HuH-7.5 (cell line): ENCODE measurements around the gene SSR2.
A peak's percentile ranks its signal among the peaks of the same experiment; 100 is the strongest.
"Not testable (repeated sequence)": the region's sequence is repeated elsewhere in the genome, so short reads cannot be mapped to it uniquely, and the experiment has no call there.

Source experiments
- DNase-seq: peaks from one replicate; pipeline ENCODE4 v3.0.0; 2011; ENCODE audit warnings: low spot score

SSR2 gene

DNA sequence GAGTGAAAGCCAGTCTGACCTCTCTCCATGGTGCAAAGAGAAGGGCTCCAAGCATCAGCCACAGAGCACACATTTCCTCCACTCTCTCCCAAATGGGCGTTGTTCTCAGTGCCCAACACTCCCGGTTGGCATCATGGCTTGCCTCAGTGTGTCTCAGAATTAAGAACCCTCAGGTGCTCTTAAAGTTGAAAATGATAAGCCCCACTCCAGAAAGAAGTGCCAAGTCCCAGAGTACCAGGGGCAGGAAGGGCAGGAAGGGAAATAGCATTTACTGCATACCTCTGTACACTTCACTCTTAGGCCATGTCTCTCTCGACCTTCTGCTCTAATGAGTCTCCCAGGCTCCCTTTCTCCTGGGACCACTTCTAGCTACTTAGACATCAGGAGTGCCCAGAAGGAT is 27.2 kb downstream of the SSR2 start:
- DNase-seq = no peak

DNA sequence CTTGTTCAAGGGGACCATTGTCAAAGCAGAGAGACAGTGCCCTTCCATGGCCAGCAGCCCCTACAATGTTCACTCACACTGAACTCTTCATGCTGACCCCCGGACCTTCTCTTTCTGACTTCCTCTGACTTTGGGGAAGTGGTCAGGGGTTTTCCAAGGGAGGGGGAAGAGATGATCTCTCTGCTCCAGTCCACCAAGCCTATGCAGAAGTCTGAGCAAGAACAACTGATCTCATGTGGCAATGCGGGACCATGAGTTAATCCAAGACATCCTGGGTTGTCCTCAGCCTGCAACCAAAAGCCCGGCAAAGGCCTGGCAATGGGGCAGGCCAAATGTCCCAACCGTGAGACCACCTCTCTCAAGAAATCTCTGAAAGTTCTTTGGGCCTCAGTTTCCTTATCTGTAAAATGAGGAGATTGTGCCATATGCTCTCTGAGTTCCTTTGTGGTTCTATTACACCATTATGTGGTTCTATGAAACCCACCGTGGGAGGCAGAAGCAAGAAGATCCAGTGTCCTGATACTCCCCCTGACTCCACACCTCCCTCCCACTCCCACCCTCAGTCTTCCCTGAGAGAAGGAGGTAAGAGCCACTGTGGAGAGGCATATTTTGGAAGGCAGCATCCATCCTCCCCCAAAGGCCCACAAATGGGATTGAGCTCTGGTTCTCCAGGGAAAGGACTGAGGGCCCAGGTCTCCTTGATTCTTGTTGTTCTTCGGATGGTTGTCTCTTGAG is 30.6 kb downstream of the SSR2 start:
- no peak for DNase-seq

DNA sequence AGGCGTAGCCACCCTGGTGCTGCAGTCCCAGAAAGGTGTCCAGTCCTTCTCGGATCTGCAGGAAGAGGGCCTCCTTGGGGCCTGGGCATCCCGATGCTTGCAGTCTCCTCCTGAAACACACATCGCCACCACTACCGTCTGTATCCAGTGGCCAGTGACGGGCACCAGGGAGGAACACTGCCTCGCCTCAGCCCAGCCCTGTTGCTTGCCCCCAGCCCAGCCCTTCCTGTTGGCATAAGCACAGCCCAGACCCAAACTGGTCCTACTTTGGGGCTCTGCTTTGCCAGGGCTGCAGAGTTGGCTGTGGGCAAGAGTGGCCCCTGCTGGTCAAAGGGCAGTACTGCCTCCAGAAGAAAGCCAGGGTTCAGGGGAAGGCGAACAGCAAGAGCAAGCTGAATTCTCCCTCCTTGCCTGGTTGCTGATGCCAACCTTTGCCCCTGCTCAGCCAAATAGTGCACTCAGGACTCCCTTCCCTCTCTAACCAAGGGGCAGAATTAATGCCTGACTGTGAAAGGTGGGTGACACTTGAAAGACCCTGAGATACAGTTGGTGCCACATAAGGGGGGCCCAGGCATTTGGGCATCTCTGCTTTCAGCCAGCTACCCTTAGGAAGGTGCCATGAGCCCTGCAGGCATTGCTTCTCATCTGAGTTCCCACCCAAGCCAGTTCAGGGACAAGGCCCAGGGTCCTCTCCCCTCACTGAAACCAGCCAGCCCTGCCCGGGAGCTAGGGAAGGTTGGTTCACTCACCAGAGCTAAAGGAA is 31.3 kb downstream of the SSR2 start:
- DNase-seq = peak; percentile 67

DNA sequence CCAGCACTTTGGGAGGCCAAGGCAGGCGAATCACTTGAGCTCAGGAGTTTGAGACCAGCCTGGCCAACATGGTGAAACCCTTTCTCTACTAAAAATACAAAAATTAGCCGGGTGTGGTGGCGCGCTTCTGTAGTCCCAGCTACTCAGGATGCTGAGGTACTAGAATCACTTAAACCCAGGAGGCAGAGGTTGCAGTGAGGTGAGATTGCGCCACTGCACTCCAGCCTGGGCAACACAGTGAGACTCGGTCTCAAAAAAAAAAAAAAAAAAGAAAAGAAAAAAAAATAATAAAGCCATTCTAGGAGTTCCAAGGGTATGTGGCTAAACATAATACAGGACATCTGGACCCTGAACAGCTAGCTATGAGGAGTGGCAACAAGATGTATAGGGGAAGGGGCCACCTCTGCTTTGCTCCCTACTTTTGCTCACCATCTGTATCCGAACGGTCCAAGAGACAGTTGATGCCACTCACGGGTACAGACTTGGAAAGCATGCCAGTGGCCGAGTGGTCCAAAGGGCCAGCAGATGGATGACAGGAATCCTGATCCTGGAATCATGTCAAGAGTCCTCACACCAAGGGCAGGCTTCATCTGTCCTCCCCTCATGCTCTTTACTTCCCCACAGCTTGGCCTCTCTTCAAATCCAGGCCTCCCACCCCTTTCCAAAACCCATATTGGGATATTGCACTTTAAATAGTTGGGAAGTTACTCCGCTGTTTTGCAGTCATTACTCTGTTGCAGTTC is 35.7 kb downstream of the SSR2 start:
- not testable (repeated sequence) for DNase-seq

DNA sequence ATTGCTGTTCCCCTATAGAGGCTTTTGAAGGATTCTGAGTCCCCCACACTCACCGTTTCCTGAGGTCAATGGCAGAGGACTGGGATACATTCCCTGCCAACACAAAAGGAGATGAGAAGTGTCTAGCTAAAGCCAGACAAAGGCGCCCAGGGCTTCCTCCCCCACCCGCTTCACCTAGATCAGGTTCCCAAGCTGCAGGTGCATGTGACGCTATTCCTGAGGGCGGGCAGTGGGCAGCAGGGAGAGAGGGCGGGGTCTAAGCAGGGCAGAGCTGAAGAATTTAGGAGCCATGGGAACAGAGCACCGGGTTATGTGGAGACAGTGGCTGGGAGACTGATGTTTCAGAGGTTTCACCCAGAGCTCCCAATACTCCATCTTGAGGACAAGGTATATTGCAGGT is 36.4 kb downstream of the SSR2 start:
- DNase-seq = no peak

DNA sequence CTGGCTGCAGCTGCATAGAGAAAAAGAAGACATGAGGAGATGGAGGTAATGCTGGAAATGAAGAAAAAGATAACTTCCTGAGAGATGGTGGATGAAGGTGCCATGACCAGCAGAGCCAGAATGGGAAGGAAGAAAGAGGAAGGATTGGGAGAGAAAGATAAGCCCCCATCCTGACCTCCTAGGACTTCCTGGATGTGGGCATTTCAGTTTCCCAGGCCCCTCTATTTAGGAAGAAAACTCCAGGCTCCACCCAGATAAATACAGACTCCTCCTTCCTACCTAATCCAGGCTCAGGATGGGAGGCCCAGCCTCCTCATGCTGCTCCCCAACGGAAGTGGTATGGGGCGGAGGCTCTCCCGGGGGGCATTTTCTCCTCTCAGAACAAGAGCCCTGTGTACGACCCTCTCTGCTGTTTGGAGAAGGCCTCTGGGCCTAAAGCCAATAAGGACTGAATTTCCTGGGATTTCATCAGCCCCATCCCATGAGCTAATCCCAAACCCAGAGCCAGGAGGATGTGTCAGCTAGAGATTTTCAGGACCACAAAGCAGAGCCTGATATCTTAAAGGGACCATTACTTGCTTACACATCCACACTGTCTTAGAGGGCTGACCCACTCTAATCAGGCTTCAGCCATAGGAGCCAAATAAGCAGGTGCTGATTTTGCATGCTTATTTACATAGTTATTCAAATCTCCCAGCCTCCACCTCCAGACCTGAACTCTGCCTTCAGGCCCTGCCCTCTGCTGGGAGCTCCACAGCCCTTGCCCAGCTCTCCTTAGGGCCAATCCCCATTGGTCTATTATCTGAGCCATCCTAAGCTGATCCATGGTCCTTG is 37.3 kb downstream of the SSR2 start:
- DNase-seq = no peak

DNA sequence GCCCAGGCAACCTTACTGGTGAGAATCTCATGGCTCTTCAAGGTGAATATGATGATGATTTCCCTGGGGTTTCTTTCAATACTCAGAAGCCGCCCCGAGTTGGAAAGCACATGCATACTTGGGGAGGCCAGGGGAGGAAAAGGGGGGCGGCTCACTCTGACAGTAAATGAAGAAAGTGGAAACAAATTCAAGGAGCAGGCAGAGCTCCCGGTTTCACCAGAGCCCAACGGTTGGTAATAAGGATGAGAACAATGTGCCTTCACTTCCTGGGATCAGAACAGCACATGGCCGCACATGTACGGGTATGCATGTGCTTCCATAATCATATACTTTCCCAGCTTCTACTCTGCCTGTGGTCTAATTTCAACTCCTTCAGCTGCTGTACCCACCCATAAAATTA is 38.6 kb downstream of the SSR2 start:
- no peak for DNase-seq

DNA sequence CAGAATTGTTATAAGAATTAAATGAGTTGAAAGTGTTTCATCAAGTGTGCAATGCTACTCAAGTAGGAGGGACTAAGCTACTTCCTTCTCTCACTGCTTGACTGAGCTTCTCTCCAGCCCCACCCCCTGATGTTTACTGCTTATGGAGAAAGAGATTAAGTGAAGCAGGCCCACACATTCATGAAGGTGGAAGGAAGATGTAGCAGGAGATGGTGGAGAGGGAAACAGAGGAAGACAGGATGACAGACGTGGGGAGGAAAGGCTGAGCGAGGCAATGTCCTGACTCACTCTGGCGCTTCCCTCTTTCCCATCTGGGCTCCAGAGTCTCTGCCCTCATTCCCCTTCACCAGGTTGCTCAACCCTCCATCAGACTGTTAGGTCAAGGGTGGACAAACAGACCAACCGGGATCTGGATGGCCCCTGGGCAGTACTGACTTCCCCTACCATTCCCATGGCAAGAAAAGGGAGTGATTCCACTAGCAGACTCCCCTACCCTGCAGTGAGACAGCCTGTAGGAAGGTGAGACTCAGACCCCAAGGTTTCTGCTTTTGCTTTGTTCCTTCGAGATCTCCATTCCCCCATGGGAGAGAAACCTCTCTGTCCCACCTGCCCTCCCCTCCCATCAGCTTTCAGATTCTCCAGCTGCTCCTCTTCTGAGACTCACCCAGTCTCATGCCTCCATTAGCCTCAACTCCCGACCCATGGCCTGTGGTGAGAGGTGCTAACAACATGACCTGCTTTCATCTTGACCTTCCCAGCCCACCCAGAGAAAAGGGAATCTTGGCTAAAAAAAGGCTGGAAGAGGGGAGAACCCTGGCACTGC is 39.3 kb downstream of the SSR2 start:
- DNase-seq = peak; percentile 68

DNA sequence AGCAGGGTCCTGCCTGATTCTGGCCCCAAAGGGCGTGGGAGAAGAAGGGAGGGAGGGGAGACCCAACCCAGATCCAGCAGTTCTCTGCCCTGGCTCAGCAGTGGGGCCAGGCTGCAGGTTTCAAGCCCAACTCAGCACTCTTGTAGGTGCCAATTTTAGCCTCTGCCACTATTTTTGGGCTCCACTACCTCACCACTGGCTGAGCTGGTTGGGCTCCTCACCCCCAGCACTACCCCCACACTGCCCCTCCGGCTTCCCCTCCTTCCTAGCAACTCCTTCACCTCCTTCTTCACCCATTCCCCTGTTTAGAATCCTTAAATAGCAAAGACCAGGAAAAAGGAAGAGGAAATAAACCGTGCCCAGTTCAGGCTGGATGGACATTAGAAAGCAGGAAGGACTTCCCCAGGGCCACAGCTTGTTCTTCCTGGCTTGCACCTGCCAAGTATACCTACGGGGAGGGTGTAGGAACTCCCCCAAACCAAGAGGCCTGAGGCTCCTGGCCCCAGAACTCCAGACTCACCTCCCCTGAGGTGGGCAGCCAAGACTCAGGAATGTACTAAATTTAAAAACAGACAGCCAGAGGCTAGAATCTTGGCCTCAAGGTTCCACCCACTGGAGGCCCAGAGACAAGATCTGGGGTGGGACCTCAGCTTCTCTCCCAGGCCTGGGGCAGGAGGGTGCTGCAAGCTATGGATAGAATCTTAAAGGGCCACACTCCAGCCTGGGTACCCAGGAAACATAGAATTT is 41.0 kb downstream of the SSR2 start:
- DNase-seq = no peak

DNA sequence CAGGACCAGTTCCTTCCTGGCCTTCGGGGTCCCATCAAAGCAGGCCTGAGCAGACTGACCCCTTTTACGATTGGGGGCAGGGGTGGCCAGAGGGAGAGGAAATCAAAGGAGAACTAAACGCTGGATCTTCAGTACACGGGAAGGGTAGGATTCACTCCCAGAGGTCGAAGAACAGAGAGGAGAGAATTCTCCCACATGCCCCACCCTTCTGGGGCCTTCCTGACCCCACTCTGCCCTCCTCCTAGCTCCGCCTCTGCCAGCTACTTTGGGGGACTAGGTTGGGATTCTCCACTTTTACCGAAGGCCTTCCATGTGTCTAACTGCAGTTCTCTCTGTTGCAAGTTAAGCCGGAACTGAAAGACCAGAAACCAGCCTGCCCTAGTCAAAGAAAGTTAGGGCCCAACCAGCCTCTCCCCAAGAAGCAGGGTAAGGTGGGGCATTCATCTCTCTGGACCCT is 41.8 kb downstream of the SSR2 start:
- no peak for DNase-seq

DNA sequence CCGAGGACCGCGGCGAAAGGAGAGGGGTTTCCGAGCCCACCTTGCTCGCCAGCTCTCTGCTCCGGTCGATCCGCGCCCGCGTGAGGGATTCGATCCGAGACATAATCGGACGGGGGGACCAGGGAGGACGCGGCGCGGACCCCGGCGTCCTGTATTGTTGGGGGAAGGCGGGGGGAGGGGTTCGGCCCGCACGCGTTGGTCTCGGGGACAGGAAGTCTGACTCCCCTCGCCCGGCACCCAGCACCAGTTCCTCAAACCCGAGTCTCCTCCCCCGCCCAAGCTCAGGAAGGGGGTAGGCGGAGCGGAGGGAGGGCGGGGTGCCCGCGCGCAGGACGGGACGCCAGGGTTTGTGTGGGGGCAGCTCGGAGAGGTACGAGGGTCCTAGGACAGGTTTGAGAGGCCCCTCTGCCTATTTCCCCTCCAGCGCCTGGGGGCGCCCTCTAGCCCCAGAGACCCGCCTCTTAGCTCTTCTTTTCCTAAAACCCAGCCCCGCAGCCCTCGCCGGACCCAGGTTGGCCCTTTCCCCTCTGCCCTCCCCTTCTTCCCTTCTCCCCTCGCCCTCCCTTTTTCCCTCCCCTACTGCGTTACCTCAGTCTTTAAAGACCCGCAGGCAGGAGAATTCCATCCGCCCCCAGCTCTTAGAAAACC is 42.3 kb downstream of the SSR2 start, which contains the start of gene ARHGEF2:
ARHGEF2 (minus strand) TSS at position 223 of the 648 bp plus-strand sequence; CDS start at position 103, 120 bp downstream.
- peak; percentile 83 for DNase-seq

DNA sequence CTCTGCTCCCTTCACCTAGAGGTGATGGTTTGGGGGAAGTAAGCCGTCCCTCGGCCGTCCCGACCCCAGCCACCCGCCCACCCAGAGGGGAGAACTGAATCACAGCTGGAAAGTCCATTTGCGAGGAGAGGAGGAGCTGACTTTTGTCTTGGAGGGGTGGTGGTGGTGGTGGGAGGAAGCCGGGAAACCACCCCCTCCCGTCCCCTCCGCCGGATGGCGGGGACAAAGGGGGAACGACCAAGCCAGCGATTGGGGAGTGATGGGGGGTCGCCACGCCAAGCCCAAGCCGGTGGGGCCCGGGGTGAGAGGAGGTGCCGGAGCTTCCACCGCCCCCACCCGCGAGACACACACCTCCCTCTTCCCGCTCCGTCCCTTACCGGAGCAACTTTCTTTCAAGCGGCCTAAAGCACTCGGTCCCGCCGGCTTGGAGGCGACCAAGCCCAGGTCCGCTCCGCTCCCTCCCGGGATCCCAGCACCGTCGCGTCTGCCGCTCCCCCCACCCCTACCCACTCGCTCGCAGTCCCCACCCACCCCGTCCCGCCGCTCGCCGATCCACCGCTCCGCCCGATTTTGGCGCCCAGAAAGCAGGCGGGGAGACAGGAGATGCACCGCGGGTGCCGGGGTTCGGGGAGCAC is 42.9 kb downstream of the SSR2 start:
- DNase-seq = peak; percentile 72

DNA sequence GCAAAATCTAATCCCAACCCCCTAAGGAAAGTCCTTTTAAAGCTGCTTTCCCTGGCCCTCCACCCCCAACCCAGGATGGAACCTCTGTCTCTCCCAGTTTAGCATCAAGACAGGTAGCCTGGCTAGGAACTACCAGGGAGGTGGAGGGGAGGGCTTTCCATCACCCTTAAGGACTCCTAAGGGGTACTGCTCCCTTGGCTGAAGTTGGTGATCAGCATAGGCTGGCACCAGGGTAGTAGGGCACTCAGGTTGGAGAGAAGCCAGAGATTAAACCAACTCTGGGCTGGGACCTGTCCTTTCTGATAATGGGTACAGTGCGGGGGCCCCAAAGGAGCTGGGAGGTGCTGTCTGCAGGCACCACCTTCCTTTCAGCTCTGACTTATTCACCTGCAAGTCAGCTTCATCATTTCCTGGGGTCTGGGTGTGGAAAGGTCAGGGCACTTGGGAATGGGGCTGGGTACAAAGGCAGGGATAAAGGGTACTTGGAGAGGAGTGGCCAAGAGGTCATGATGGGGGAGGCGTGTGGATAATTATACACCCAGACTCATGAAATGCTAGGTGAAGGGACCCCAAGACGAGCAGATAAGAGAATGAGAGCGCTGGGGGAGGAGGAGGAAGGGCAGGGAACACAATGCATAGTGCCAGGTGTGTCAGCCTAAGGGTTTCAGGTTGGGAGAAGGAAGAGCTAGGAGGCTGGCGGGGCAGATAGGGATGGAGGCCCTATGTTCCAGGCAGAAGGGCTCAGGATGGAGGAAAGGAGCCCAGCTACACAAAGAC is 43.6 kb downstream of the SSR2 start:
- no peak for DNase-seq

DNA sequence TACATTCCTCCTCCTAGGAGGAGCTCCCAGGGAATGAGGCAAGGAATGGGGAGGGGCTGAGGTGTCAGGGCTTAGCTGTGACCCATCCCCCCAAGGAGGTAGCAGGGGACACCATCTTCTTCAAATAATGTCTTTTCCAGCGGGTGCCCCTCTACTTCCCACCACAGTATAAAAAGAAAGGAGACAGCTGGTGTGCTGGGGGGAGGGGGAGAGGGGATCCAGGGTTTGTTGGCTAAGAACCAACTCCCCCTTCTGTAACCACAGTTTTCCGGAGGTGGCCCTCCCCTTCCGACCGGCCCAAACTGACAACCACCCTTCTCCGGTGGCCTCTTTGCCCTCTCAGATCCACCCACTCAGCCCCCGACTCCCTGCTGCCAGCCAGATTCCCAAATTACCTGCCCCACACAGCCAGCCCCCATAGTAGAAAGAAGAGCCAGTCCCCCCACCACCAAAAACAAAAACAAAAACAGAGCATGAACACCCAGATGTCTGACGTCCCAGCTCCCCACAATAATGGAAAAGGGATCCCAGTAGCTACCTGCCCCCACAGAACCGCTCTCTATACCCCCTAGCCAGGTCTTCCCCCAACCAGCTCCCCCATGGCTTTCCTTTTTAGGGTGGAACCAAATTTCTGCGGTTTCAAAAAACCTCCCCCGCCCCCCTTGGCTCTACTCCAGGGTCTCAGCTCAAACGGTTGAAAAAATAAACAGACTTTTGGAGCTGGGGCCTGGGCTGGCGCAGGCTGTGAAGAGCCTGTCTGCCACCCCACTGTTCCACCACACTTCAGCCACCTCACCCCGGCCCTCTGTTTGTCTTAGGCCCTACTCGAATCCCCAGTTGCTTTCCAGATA is 44.5 kb downstream of the SSR2 start:
- DNase-seq = no peak

DNA sequence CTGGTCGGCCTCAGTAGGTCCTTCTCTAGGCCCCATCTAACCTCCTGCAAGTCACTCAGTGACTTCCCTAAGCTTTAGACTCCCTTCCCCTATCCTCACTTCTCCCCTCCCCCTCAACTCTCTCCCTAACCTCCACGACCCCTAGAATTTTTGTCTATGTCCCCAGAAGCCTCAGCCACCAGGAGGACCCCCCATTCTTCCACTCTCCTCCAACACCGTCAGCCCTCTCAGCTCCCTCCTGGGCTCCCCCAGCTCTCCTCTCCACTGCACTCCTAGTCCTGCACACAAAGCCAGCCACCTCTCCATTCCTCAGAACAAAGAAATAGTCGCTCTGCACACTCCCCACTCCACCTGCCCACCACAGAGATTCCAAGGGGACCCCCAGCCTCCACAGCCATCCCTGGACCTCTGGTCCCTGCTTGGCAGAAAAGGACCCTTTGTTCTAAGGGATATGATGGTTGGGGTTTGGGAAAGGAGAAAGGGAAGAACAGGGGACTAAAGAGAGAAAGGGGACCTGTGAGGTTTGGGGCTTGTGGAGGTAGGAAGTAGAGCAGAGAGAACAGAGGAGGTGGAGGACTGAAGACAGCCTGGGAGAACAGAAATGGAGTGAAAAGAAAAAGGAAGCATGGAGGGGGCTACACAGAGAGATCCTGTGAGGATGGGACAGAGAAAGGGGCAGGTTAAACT is 45.2 kb downstream of the SSR2 start:
- no peak for DNase-seq

DNA sequence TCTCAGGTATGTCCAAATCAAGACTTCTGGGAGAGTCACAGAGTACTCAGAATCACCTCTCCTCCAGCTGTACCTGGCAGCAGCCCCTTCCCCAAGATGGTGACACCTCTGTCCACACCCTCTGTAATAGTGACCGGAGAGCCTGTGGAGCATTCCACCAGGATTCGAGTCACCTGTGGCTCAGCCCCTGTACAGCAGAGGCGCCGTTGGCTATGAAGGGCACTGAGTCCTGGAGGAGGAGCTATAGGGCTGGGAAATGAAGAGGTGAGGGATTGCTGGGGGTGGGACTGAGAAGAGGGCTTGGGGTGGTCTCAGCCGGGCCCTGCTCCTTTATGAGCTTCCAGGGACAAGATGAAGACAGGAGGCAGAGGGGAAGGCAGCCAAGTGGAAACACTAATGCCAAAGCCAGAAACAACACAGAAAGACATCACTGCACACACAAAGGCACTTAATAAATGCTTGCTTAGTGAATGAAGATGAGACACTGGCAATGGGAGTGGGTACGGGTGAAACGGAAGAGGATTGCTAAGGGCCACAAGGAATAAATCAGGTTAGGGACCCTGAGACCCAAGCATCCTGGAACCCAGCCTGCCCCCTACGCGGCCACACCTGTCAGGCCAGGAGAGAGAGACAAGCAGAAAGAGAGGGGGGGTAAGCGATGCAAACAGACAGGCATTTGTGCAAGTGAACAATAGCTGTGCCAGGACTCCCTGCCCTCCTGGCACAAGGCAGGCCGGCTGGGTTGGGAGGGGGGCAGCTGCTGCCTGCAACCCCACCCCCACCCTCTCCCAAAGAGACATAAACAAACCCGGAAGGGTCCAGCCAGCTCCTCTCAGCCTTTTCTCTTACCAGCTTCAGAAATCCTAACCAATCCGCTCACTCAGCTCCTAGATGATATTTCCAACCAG is 46.3 kb downstream of the SSR2 start:
- DNase-seq = no peak
